NOMO-1 (cell line): Measurements from ENCODE around the gene ZNF12.

ENCODE experiments used
- DNase-seq, 2 experiments: peaks; one replicate each; lab custom pipeline; 2025; ENCODE audit not compliant: unreplicated experiment in 2 of 2; lab: John Stamatoyannopoulos, UW

ZNF12 gene

GRCh38 chr7:6648066-6648814 is 58.5 kb downstream of the ZNF12 start:
- DNase-seq: no peak

GRCh38 chr7:6647541-6647940 is 59.2 kb downstream of the ZNF12 start:
- DNase-seq: no peak

GRCh38 chr7:6647080-6647479 is 59.7 kb downstream of the ZNF12 start:
- no peak for DNase-seq

- no peak for DNase-seq
These were observed 60.3 kb downstream of the ZNF12 start for GRCh38 chr7:6646465-6646864.

GRCh38 chr7:6644728-6645127 is 62.0 kb downstream of the ZNF12 start:
- DNase-seq: no peak

GRCh38 chr7:6643915-6644625 is 62.7 kb downstream of the ZNF12 start:
- DNase-seq: no peak

- DNase-seq: no peak
These were observed 63.7 kb downstream of the ZNF12 start for GRCh38 chr7:6642861-6643640.

GRCh38 chr7:6642239-6642839 is 64.4 kb downstream of the ZNF12 start:
- DNase-seq: no peak

- DNase-seq: no peak
These were observed 65.3 kb downstream of the ZNF12 start for GRCh38 chr7:6641305-6642035.

- no peak for DNase-seq
These were observed 66.5 kb downstream of the ZNF12 start for GRCh38 chr7:6640246-6640721.

- DNase-seq: no peak
These were observed 67.1 kb downstream of the ZNF12 start for GRCh38 chr7:6639627-6640026.

GRCh38 chr7:6639032-6639431 is 67.7 kb downstream of the ZNF12 start:
- DNase-seq: no peak
